SK-N-SH (cell line): ENCODE results near the gene PCDHGA1. TPM values are rescaled to one million over a fixed set of nuclear protein-coding genes. Genes with fewer than 3 reads are reported as not detected.

Experiments used
- CTCF ChIA-PET: fragments of 300-600, 350-600 bp; formaldehyde crosslinking; extraction: SDS; loops from one replicate; lab custom pipeline; 2021; lab: Yijun Ruan, JAX
- POLR2A ChIA-PET: fragments of 350-600 bp; sonication (Branson Sonifier 250); formaldehyde crosslinking; extraction: SDS; loops from one replicate; lab custom pipeline; 2020; ENCODE audit warnings: antibody characterized with exemption, inconsistent platforms; lab: Yijun Ruan, JAX
- DNase-seq: peaks from one replicate; pipeline ENCODE4 v3.0.0; 2012
- H2AFZ ChIP-seq: fragments of 200-600 bp; sonication (generic); 2 replicates; pipeline ENCODE4 v1.8.1; 2016; ENCODE audit warnings: antibody characterized with exemption, mild to moderate bottlenecking, low read depth
- H3F3A ChIP-seq: fragments of 200-600 bp; sonication (generic); replicated peaks from 2 replicates; pipeline ENCODE3; 2016; ENCODE audit warnings: antibody characterized with exemption, mild to moderate bottlenecking; ENCODE audit not compliant: insufficient read depth
- H3K27ac ChIP-seq, 2 experiments: fragments of 200-500 bp in 1 of 2; fragments of 200-600 bp in 1 of 2; sonication (Bioruptor generic) in 1 of 2; sonication (generic), shearing (Covaris generic) in 1 of 2; 2 replicates each; pipeline versions ENCODE4 v1.5.1 to v1.6.1; 2014 to 2016; ENCODE audit warnings: low read depth in 2 of 2, inconsistent platforms in 1 of 2, low read length in 1 of 2, mild to moderate bottlenecking in 1 of 2, mixed read lengths in 1 of 2
- H3K27me3 ChIP-seq: fragments of 200-600 bp; sonication (generic), shearing (Covaris generic); 2 replicates; pipeline ENCODE4 v1.6.1; 2016; ENCODE audit warnings: mixed run types; ENCODE audit not compliant: insufficient read depth
- H3K36me3 ChIP-seq, 2 experiments: fragments of 200-500 bp in 1 of 2; fragments of 200-600 bp in 1 of 2; sonication (Bioruptor generic) in 1 of 2; sonication (generic) in 1 of 2; replicated peaks in 1 of 2; 2 replicates each; pipeline versions ENCODE3 to v1.5.1; 2014 to 2016; ENCODE audit warnings: low read length in 1 of 2, mild to moderate bottlenecking in 1 of 2; ENCODE audit not compliant: insufficient read depth in 2 of 2, control insufficient read depth in 1 of 2
- H3K4me1 ChIP-seq, 2 experiments: fragments of 200-500 bp in 1 of 2; fragments of 200-600 bp in 1 of 2; sonication (Bioruptor generic) in 1 of 2; sonication (generic), shearing (Covaris generic) in 1 of 2; 2 replicates each; pipeline versions ENCODE4 v1.5.1 to v1.6.1; 2014 to 2016; ENCODE audit warnings: low read depth in 1 of 2, low read length in 1 of 2, mixed run types in 1 of 2; ENCODE audit not compliant: insufficient read depth in 2 of 2, control insufficient read depth in 1 of 2
- H3K4me2 ChIP-seq: fragments of 200-600 bp; sonication (generic), shearing (Covaris generic); 2 replicates; pipeline ENCODE4 v1.6.1; 2017; ENCODE audit warnings: mixed run types
- H3K4me3 ChIP-seq, 2 experiments: fragments of 200-500 bp in 1 of 2; fragments of 200-600 bp in 1 of 2; sonication (Bioruptor generic) in 1 of 2; sonication (generic), shearing (Covaris generic) in 1 of 2; 2 replicates each; pipeline versions ENCODE4 v1.5.1 to v1.8.1; 2014 to 2016; ENCODE audit warnings: low read depth in 2 of 2, inconsistent platforms in 1 of 2, low read length in 1 of 2, mild to moderate bottlenecking in 1 of 2, mixed read lengths in 1 of 2, moderate library complexity in 1 of 2
- H3K79me2 ChIP-seq: fragments of 200-600 bp; sonication (generic); 2 replicates; pipeline ENCODE4 v1.8.1; 2017; ENCODE audit warnings: mild to moderate bottlenecking; ENCODE audit not compliant: insufficient read depth
- H3K9ac ChIP-seq: fragments of 200-600 bp; sonication (generic); 2 replicates; pipeline ENCODE4 v1.6.1; 2017; ENCODE audit warnings: mixed run types
- H3K9me2 ChIP-seq: fragments of 200-600 bp; sonication (generic); 2 replicates; pipeline ENCODE4 v1.6.1; 2017; ENCODE audit warnings: mixed run types
- H3K9me3 ChIP-seq: fragments of 200-600 bp; sonication (generic); 2 replicates; pipeline ENCODE4 v1.6.1; 2017; ENCODE audit warnings: mixed run types, mild to moderate bottlenecking, moderate library complexity
- H4K20me1 ChIP-seq: fragments of 200-600 bp; sonication (generic); 2 replicates; pipeline ENCODE4 v1.6.1; 2017; ENCODE audit warnings: mild to moderate bottlenecking, mixed run types; ENCODE audit not compliant: insufficient read depth
- EP300 ChIP-seq, 2 experiments: IDR thresholded peaks; 2 replicates each; pipeline versions ENCODE4 v1.4.0 to v1.6.1; 2012; ENCODE audit warnings: borderline replicate concordance in 1 of 2, low read depth in 1 of 2, low read length in 1 of 2
- FOSL2 ChIP-seq: IDR thresholded peaks from 2 replicates; pipeline ENCODE4 v1.4.0; 2012; ENCODE audit warnings: low read depth, mild to moderate bottlenecking, moderate library complexity, borderline replicate concordance
- FOXJ3 ChIP-seq: sonication (generic); formaldehyde crosslinking; IDR thresholded peaks from 2 replicates; pipeline ENCODE4 v1.5.1; 2020; ENCODE audit warnings: mild to moderate bottlenecking, missing genetic modification reagents
- GABPA ChIP-seq: IDR thresholded peaks from 2 replicates; pipeline ENCODE4 v1.4.0; 2012; ENCODE audit warnings: low read depth, mild to moderate bottlenecking
- GATA2 ChIP-seq: sonication (generic); formaldehyde crosslinking; IDR thresholded peaks from 2 replicates; pipeline ENCODE4 v1.5.0; 2020; ENCODE audit warnings: mild to moderate bottlenecking, missing genetic modification reagents
- JUND ChIP-seq: IDR thresholded peaks from 2 replicates; pipeline ENCODE4 v1.4.0; 2012
- MAX ChIP-seq: IDR thresholded peaks from 2 replicates; pipeline ENCODE4 v1.4.0; 2012; ENCODE audit warnings: low read depth
- MXI1 ChIP-seq: IDR thresholded peaks from 2 replicates; pipeline ENCODE4 v1.6.1; 2012; ENCODE audit warnings: mild to moderate bottlenecking, low read depth, low read length, improper control_type of control experiment
- NRF1 ChIP-seq: IDR thresholded peaks from 2 replicates; pipeline ENCODE4 v1.6.1; 2012; ENCODE audit warnings: low read depth, mild to moderate bottlenecking, low read length
- SMC3 ChIP-seq: IDR thresholded peaks from 2 replicates; pipeline ENCODE4 v1.6.1; 2012; ENCODE audit warnings: low read depth, low read length, improper control_type of control experiment
- TAF1 ChIP-seq: IDR thresholded peaks from 2 replicates; pipeline ENCODE4 v1.6.1; 2012; ENCODE audit warnings: low read depth, mild to moderate bottlenecking, low read length, moderate library complexity, borderline replicate concordance
- ZBTB33 ChIP-seq: IDR thresholded peaks from 2 replicates; pipeline ENCODE4 v1.4.0; 2012; ENCODE audit warnings: low read depth, borderline replicate concordance
- WGBS: methylation state at CpG from one replicate; pipeline ENCODE4 v1.1.6; 2017; ENCODE audit warnings: low lambda C conversion rate; 5-methylcytosine and 5-hydroxymethylcytosine counted together
- polyA plus RNA-seq, 3 experiments: library from polyadenylated mRNA; depleted of rRNA; stranded (reverse); fragments of >200 nt; gene quantifications; 2 replicates each; pipeline ENCODE4 v1.2.3, GENCODE V29; 2012

The PCDHGA1 gene
- polyA plus RNA-seq, 1 of the 3 experiments (the other 2 are of a cell fraction): 1.2 TPM

DNA sequence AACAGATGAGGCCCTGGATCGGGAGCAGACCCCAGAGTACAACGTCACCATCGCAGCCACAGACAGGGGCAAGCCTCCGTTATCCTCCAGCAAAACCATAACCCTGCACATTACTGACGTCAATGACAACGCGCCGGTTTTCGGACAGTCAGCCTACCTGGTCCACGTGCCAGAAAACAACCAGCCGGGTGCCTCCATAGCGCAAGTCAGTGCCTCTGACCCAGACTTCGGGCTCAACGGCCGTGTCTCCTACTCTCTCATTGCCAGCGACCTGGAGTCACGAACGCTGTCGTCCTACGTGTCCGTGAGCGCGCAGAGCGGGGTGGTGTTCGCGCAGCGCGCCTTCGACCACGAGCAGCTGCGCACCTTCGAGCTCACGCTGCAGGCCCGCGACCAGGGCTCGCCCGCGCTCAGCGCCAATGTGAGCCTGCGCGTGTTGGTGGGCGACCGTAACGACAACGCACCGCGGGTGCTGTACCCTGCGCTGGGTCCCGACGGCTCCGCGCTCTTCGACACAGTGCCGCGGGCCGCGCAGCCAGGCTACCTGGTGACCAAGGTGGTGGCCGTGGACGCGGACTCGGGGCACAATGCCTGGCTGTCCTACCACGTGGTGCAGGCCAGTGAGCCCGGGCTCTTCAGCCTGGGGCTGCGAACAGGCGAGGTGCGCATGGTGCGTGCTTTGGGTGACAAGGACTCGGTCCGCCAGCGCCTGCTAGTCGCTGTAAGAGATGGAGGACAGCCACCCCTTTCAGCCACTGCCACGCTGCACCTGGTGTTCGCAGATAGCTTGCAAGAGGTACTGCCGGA, 89.0 kb downstream of the PCDHGA1 start (continued):
- TF ChIP-seq FOSL2 (no peak), SMC3 (no peak), FOXJ3 (no peak), EP300 (IDR thresholded peaks at IDR 0.05; ENCODE audit: borderline replicate concordance in 1 of 2, low read depth in 1 of 2, low read length in 1 of 2) (no peak), GABPA (no peak), JUND (no peak), MAX (no peak), NRF1 (no peak), GATA2 (CRISPR knock-in tag) (no peak), TAF1 (no peak), MXI1 (no peak)
- TF ChIP-seq, all 33 proteins: peak for 0

GRCh38 chr5:141420855-141421488, 90.7 kb downstream of the PCDHGA1 start, which contains the start of gene PCDHGA11:
PCDHGA11 (plus strand) TSS chr5:141421051; CDS start chr5:141421228, 177 bp downstream.
- DNase-seq: no peak
- Histone ChIP-seq H2AFZ (no peak within 1 kb of the TSS), H3K4me2 (no peak within 1 kb of the TSS), H3K9me3 (peaks cover 22% of the 10 kb centered on the region), H3K27ac (no peak within 1 kb of the TSS), H3K9me2 (no peaks in the 10 kb centered on the region), H3K36me3 (peaks cover 3 to 57% of the 10 kb centered on the region in 2 experiments), H4K20me1 (no peaks in the 10 kb centered on the region), H3K27me3 (no peaks in the 10 kb centered on the region), H3K79me2 (peaks cover 23% of the 10 kb centered on the region), H3K4me3 (peak within 1 kb of the TSS in 1 of 2 experiments; percentile 22; a peak in 1 of 4 replicates), H3K4me1 (no peaks in the 10 kb centered on the region; a peak in 1 of 4 replicates), H3K9ac (no peak within 1 kb of the TSS), H3F3A (peaks cover 4% of the 10 kb centered on the region)
- TF ChIP-seq NRF1: no peak
- no peak for TF ChIP-seq TAF1
- no peak for TF ChIP-seq ZBTB33
- WGBS: 93% methylated on average over 42 of the region's 42 CpGs
- ChIA-PET CTCF (interaction anchor here (0.9 to 2.7 kb wide), 6 partner anchors 17 to 197 kb away, joined by 3 to 10 read pairs (median 6); partner anchors contain the start of gene PCDHB14), POLR2A (no interaction called here)
